Vagina (tissue), 2 donors: ENCODE data around the gene RAB17. TPM values are rescaled to one million over a fixed set of nuclear protein-coding genes. Genes with fewer than 3 reads are reported as not detected.

Source experiments
- DNase-seq, 2 donors: peaks; one replicate each; pipeline ENCODE4 v3.0.0-alpha.2; 2017; ENCODE audit errors: extremely low spot score in 2 of 2
- H3K27ac ChIP-seq: fragments of 200-600 bp; sonication (generic); one replicate; pipeline ENCODE4 v1.5.1; 2019
- H3K27me3 ChIP-seq: fragments of 200-600 bp; sonication (generic); one replicate; pipeline ENCODE4 v1.5.1; 2019
- H3K36me3 ChIP-seq, 2 donors: fragments of 200-600 bp; sonication (generic); one replicate each; pipeline ENCODE4 v1.5.1; 2017 to 2019
- H3K4me1 ChIP-seq: fragments of 200-600 bp; sonication (generic); one replicate; pipeline ENCODE4 v1.5.1; 2019
- H3K4me3 ChIP-seq, 2 donors: fragments of 200-600 bp; sonication (generic); 1 replicate in 1 of 2; 2 replicates in 1 of 2; pipeline ENCODE4 v1.5.1; 2016 to 2019
- H3K9me3 ChIP-seq: fragments of 200-600 bp; sonication (generic); one replicate; pipeline ENCODE4 v1.5.1; 2019
- POLR2A ChIP-seq, 2 donors: fragments of 450-650 bp; IDR thresholded peaks; one replicate each; pipeline ENCODE4 v1.6.1; 2017; ENCODE audit warnings: antibody characterized with exemption in 2 of 2, mild to moderate bottlenecking in 2 of 2, moderate library complexity in 2 of 2
- POLR2AphosphoS5 ChIP-seq, 2 donors: sonication (generic); formaldehyde crosslinking; IDR thresholded peaks; one replicate each; pipeline ENCODE4 v1.9.0; 2017; ENCODE audit warnings: antibody characterized with exemption in 2 of 2, mild to moderate bottlenecking in 2 of 2, low read depth in 1 of 2; ENCODE audit not compliant: insufficient read depth in 1 of 2
- intact Hi-C: fragments of 100-400 bp; cut with DNase I; formaldehyde crosslinking; loops from one replicate; pipeline ENCODE4 v1.15.1; 2023
- small RNA-seq: library from RNA; depleted of rRNA; stranded (forward); fragments of <200 nt; gene quantifications from one replicate; pipeline ENCODE3, GENCODE V24; 2016
- total RNA-seq: library from RNA; depleted of rRNA; stranded (reverse); fragments of >200 nt; gene quantifications from one replicate; pipeline ENCODE4 v1.2.3, GENCODE V29; 2016
- TF ChIP-seq, protein P1 (sequence below), 3 experiments: fragments of 450-650 bp in 2 of 3; fragments of 200-600 bp in 1 of 3; sonication (generic) in 1 of 3; IDR thresholded peaks; one replicate each; pipeline ENCODE4 v1.5.1; 2017 to 2019; ENCODE audit warnings: antibody characterized with exemption in 3 of 3, mild to moderate bottlenecking in 2 of 3, moderate library complexity in 2 of 3

The RAB17 gene
- total RNA-seq, 1 donor from 2014 or later, result not detected

DNA sequence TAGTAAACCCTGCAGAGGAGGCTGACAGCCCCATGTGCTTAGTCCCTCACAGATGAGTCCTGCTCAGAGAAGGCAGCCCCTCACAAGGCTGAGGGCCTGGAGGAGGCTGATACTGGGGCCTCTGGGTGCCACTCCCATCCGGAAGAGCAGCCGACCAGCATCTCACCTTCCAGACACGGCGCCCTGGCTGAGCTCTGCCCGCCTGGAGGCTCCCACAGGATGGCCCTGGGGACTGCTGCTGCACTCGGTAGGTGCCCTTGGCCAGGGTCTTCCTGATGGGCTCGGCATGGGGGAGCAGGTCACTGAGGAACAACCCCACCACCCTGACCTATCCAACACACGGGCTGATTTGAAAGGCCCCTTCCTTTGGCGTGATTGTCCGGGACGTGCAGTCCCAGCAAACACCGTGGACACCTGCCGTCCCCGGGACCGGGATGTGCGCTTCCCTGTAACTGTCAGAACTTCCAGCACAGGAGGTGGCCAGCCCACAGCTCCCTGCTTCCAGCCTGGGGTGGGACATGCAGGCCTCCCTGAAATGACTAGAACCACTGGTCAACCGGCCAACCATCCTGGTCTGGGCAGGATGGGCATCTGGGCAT lies 64.9 kb downstream of the RAB17 start:
- H3K9me3 ChIP-seq, result no peaks in the 10 kb centered on the region
- no peak overlapping the region for H3K4me3 ChIP-seq
- no peak for TF ChIP-seq POLR2A (IDR thresholded peaks at IDR 0.05)
- TF ChIP-seq POLR2AphosphoS5 (IDR thresholded peaks at IDR 0.05; ENCODE audit: insufficient read depth in 1 of 2, low read depth in 1 of 2), result no peak
- TF ChIP-seq, protein P1, sequence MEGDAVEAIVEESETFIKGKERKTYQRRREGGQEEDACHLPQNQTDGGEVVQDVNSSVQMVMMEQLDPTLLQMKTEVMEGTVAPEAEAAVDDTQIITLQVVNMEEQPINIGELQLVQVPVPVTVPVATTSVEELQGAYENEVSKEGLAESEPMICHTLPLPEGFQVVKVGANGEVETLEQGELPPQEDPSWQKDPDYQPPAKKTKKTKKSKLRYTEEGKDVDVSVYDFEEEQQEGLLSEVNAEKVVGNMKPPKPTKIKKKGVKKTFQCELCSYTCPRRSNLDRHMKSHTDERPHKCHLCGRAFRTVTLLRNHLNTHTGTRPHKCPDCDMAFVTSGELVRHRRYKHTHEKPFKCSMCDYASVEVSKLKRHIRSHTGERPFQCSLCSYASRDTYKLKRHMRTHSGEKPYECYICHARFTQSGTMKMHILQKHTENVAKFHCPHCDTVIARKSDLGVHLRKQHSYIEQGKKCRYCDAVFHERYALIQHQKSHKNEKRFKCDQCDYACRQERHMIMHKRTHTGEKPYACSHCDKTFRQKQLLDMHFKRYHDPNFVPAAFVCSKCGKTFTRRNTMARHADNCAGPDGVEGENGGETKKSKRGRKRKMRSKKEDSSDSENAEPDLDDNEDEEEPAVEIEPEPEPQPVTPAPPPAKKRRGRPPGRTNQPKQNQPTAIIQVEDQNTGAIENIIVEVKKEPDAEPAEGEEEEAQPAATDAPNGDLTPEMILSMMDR (IDR thresholded peaks at IDR 0.05), result no peak
- H3K36me3 ChIP-seq, result peaks cover 0 to 21% of the 10 kb centered on the region in 2 donors
- H3K27ac ChIP-seq, result no peak overlapping the region
- no peak for DNase-seq
- no peaks in the 10 kb centered on the region for H3K4me1 ChIP-seq
- no peaks in the 10 kb centered on the region for H3K27me3 ChIP-seq
- intact Hi-C loops, result no loop called here

GRCh38 chr2:237524631-237525030 lies 65.9 kb downstream of the RAB17 start:
- no peaks in the 10 kb centered on the region for H3K4me1 ChIP-seq

More at GRCh38 chr2:237524631-237525030, 65.9 kb downstream of the RAB17 start:
- TF ChIP-seq POLR2A (IDR thresholded peaks at IDR 0.05), result no peak
- TF ChIP-seq POLR2AphosphoS5 (IDR thresholded peaks at IDR 0.05; ENCODE audit: insufficient read depth in 1 of 2, low read depth in 1 of 2), result no peak
- TF ChIP-seq, protein P1 (IDR thresholded peaks at IDR 0.05), result no peak
- Histone ChIP-seq H3K27ac (no peak overlapping the region), H3K36me3 (peaks cover 0 to 21% of the 10 kb centered on the region in 2 donors), H3K9me3 (no peaks in the 10 kb centered on the region), H3K27me3 (no peaks in the 10 kb centered on the region), H3K4me3 (no peak overlapping the region)
- intact Hi-C loops, result no loop called here
- no peak for DNase-seq

Small RNA genes lying within 50 kb of the gene (small RNA-seq; reads per million reads assigned to genes)
- not detected for gene RNU6-1140P

Other genes with a start within 250 kb of the RAB17 start
- 315 TPM for gene COL6A3, start 176.6 kb downstream of the RAB17 start, total RNA-seq
- 34.6 TPM for gene MLPH, start 103.5 kb downstream of the RAB17 start, total RNA-seq
- not detected for gene PRLH, start 24.2 kb downstream of the RAB17 start, total RNA-seq
- gene LRRFIP1, start 36.9 kb upstream of the RAB17 start, total RNA-seq, result 132 TPM
- 0.98 TPM for gene RBM44, start 208.0 kb upstream of the RAB17 start, total RNA-seq